AG20443 (cell line): ENCODE results near the gene EAPP.
"Not testable (repeated sequence)": the region's sequence is repeated elsewhere in the genome, so short reads cannot be mapped to it uniquely, and the experiment has no call there.

Experiments used
- DNase-seq: peaks from one replicate; pipeline ENCODE4 v3.0.0; 2012; ENCODE audit warnings: low spot score, mixed read lengths

The EAPP gene

DNA sequence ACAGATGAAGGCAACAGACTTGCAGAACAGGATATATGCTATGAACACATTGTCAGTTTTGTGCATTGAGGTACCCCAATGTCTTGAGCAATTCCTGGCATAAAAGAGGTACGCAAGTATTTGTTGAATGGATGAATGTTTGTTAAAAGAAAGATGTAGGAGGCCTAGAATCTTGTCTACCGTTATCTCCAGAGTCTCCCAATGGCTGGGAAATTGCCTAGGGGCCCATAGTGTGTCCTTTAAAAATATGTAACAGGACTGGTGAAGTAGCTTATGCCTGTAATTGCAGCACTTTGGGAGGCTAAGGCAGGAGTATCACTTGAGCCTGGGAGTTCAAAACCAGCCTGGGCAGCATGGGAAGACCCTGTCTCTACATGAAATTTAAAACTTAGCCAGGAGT is 57.0 kb downstream of the EAPP start:
- no peak for DNase-seq

DNA sequence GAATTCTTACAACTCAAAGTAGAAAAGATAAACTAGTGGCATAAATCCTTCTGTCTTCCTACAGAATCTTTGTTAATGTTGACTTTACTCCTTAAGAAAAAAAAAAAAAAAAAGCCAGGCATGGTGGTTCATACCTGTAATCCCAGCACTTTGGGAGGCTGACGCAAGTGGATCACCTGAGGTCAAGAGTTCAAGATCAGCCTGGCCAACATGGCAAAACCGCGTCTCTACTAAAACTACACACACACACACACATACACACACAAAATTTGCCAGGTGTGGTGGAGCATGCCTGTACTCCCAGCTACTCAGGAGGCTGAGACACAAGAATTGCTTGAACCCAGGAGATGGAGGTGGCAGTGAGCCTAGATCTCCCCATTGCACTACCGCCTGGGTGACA is 59.8 kb downstream of the EAPP start:
- DNase-seq, result no peak

- no peak for DNase-seq
These were observed 61.2 kb downstream of the EAPP start for GRCh38 chr14:34478261-34478660.

DNA sequence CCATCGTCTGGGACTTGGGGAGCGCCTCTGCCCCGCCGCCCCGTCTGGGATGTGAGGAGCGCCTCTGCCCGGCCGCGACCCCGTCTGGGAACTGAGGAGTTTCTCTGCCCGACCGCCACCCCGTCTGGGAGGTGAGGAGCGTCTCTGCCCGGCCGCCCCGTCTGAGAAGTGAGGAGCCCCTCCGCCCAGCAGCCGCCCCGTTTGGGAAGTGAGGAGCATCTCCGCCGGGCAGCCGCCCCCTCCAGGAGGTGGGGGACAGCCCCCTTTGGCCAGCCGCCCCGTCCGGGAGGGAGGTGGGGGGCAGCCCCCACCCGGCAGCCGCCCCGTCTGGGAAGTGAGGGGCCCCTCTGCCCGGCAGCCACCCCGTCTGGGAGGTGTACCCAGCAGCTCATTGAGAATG is 63.5 kb downstream of the EAPP start:
- DNase-seq, result not testable (repeated sequence)

DNA sequence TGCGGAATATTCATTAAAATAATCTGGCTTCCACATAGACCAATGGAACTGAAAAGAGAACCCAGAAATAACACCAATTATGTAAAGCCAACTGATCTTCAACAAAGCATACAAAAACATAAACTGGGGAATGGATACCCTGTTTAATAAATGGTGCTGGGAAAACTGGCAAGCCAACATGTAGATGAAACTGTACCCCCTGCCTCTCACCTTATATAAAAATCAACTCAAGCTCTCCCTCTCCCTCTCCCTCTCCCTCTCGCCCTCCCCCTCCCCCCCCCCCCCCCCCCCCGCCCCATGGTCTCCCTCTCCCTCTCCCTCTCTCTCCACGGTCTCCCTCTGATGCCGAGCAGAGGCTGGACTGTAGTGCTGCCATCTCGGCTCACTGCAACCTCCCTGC is 64.3 kb downstream of the EAPP start:
- DNase-seq, result no peak

GRCh38 chr14:34474187-34474679 is 65.3 kb downstream of the EAPP start:
- DNase-seq, result no peak

GRCh38 chr14:34472706-34473279 is 66.7 kb downstream of the EAPP start:
- no peak for DNase-seq

GRCh38 chr14:34470319-34470718 is 69.2 kb downstream of the EAPP start:
- DNase-seq, result no peak

- no peak for DNase-seq
These were observed 72.8 kb downstream of the EAPP start for GRCh38 chr14:34466691-34467090.
